Astrocyte (in vitro differentiated cells and primary cell): Measurements from ENCODE around the gene MYOCD.

ENCODE experiments used
- CTCF ChIP-seq: IDR thresholded peaks from 2 replicates; pipeline ENCODE4 v1.5.1; 2011; ENCODE audit warnings: low read depth, mild to moderate bottlenecking, inconsistent platforms, low read length, moderate library complexity; ENCODE audit not compliant: insufficient read depth
- EZH2 ChIP-seq: IDR thresholded peaks from 2 replicates; pipeline ENCODE4 v1.6.1; 2012; ENCODE audit warnings: mild to moderate bottlenecking, low read length, inconsistent platforms; ENCODE audit not compliant: insufficient read depth

- TF ChIP-seq CTCF, result no peak
- no peak for TF ChIP-seq EZH2
Observed at GRCh38 chr17:12722282-12722681, 56.6 kb downstream of the MYOCD start.
